Spinal cord (tissue), 10 donors: ENCODE measurements around the gene ARVCF. TPM values are rescaled to one million over a fixed set of nuclear protein-coding genes. Genes with fewer than 3 reads are reported as not detected.

Source experiments
- DNase-seq, 6 donors: peaks; one replicate each; pipeline versions ENCODE4 v3.0.0 to v3.0.0-alpha.2; 2013 to 2015; ENCODE audit warnings: low spot score in 6 of 6, low read depth in 4 of 6
- H3K27ac ChIP-seq: one replicate; pipeline ENCODE4 v1.5.1; 2013; ENCODE audit warnings: low read depth, low read length, control low read depth
- H3K27me3 ChIP-seq: one replicate; pipeline ENCODE4 v1.6.1; 2013; ENCODE audit warnings: low read length; ENCODE audit not compliant: control insufficient read depth, insufficient read depth
- H3K36me3 ChIP-seq: one replicate; pipeline ENCODE4 v1.6.1; 2013; ENCODE audit warnings: low read length; ENCODE audit not compliant: control insufficient read depth, insufficient read depth
- H3K4me1 ChIP-seq: one replicate; pipeline ENCODE4 v1.6.1; 2013; ENCODE audit warnings: low read length; ENCODE audit not compliant: control insufficient read depth, insufficient read depth
- H3K4me3 ChIP-seq: one replicate; pipeline ENCODE4 v1.5.1; 2013; ENCODE audit warnings: low read depth, low read length, control low read depth
- H3K9me3 ChIP-seq: one replicate; pipeline ENCODE4 v1.6.1; 2013; ENCODE audit warnings: low read length; ENCODE audit not compliant: control insufficient read depth, insufficient read depth
- WGBS: methylation state at CpG from one replicate; pipeline ENCODE4 v1.1.5; 2013; ENCODE audit warnings: missing lambda C conversion rate; ENCODE audit not compliant: insufficient coverage; 5-methylcytosine and 5-hydroxymethylcytosine counted together
- polyA plus RNA-seq, 2 donors: library from polyadenylated mRNA; unstranded; fragments of 120-200 nt; gene quantifications; one replicate each; pipeline ENCODE4 v1.2.1, GENCODE V29; 2013; ENCODE audit not compliant: insufficient read length in 2 of 2
- total RNA-seq, 2 donors: library from RNA; depleted of rRNA in 1 of 2; stranded (reverse); fragments of 120-200 nt in 1 of 2; fragments of >200 nt in 1 of 2; gene quantifications; one replicate each; pipeline versions ENCODE4 v1.2.3 to v1.2.4, GENCODE V29; 2013 to 2014
- donor health status: healthy.

The ARVCF gene
- total and polyA plus RNA-seq, 4 donors = 43.5 to 132 (median 84.2) TPM

DNA sequence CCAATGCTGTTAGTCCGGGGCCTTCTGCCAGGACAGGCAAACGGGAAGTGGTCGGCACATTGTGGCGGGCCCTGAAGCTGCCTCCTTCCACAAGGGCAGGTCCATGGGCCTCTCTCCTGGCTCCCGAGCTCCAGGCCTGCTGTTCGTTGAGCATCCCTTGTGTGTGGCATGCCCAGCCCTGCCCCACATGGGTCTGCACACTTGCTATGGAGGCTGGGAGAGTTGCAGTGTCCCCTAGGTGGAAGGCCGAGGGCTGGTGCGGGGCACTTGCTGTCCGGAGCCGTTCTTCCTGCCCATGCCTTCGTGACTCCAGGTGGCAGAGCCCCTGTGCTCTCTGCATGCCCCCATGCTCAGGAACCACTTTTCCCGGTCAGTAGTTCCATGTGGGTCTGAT, 37.4 kb upstream of the ARVCF start:
- WGBS = 90% methylated on average over 12 of the region's 12 CpGs
- no peaks in the 10 kb centered on the region for H3K9me3 ChIP-seq
- H3K27ac ChIP-seq = no peak overlapping the region
- H3K27me3 ChIP-seq = no peaks in the 10 kb centered on the region
- DNase-seq = no peak
- peaks cover 61% of the 10 kb centered on the region for H3K36me3 ChIP-seq
- H3K4me1 ChIP-seq = no peaks in the 10 kb centered on the region
- H3K4me3 ChIP-seq = no peak overlapping the region

DNA sequence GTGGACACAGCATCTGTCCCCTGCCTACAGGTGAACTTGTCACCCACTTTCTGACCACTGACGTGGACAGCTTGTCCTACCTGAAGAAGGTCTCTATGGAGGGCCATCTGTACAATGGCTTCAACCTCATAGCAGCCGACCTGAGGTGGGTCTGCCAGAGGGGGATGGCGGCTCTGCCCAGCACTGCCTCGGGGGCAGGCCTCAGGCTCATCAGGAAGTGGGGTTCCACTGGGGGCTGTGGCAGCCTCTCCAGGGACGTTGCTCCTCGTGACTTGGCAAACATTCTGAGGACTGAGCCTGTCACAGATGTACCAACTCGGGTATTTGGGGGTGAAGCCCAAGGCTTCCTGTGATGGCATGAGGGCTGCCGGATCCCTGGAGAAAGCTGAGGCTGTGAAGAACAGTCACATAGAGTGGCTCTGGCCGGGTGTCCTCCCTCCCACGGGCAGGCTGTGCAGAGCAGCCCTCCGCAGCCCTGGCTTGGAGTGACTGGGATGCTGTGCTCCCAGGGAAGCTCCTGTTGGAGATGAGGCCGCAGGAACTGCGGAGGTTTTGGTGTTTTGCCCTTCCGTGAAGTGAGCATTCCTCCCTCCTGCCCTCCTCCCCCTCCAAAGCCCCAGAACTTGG, 36.9 kb upstream of the ARVCF start:
- WGBS = 86% methylated on average over 11 of the region's 14 CpGs
- no peaks in the 10 kb centered on the region for H3K4me1 ChIP-seq
- DNase-seq = no peak
- no peaks in the 10 kb centered on the region for H3K9me3 ChIP-seq
- H3K27me3 ChIP-seq = no peaks in the 10 kb centered on the region
- no peak overlapping the region for H3K27ac ChIP-seq
- H3K4me3 ChIP-seq = no peak overlapping the region
- peaks cover 61% of the 10 kb centered on the region for H3K36me3 ChIP-seq

DNA sequence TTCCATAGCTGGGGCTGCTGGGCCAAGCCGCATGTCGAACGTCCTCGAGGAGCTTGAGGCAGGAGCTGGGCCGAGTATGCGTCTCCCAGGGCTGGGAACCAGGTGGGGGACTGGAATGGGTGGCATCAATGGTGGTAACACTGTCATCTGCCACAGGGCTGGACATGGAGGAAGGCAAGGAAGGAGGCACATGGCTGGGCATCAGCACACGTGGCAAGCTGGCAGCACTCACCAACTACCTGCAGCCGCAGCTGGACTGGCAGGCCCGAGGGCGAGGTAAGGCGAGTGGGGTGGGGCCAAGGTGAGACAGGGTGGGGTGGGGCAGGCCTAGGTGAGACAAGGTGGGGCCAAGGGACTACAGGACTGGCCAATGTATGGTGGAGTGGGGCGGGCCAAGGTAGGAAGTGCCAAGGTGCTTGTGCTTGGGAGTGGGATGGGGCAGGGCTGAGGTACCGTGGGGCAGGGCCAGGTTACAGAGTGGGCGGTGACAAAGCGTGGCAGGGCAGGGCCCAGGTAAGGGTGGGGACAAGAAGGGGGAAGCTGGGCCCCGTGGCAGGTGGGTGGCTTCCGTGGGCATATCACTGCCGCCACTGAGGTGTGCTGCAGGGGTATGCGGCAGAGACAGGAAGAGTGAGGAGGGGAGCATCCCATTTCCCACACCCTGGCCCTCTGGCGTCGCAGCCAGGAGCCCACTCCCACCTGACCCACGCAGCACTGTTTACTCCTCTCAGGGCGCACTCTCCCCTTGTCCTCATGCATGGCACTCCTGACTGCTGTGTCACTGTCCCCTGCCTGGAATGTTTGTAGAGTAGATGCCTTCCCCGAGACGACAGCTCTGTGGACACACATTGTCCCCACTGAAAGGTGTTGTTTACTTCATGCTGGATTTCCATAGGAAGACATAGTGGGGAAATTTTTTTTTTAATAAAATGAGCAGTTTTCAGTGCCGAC, 36.0 kb upstream of the ARVCF start:
- peaks cover 62% of the 10 kb centered on the region for H3K36me3 ChIP-seq
- no peaks in the 10 kb centered on the region for H3K9me3 ChIP-seq
- H3K27me3 ChIP-seq = no peaks in the 10 kb centered on the region
- no peak for DNase-seq
- H3K27ac ChIP-seq = no peak overlapping the region
- H3K4me1 ChIP-seq = no peaks in the 10 kb centered on the region
- no peak overlapping the region for H3K4me3 ChIP-seq
- 92% methylated on average over 19 of the region's 26 CpGs for WGBS

- Histone ChIP-seq H3K4me1 (no peaks in the 10 kb centered on the region), H3K4me3 (no peak overlapping the region), H3K9me3 (no peaks in the 10 kb centered on the region), H3K27ac (no peak overlapping the region), H3K27me3 (no peaks in the 10 kb centered on the region), H3K36me3 (peaks cover 57% of the 10 kb centered on the region)
- DNase-seq = no peak
- 97% methylated on average over 6 of the region's 6 CpGs for WGBS
These were observed 35.3 kb upstream of the ARVCF start for GRCh38 chr22:20051927-20052308.

- no peak for DNase-seq
- WGBS = no CpG with 5 or more reads among the region's 4 CpGs
- Histone ChIP-seq H3K36me3 (peaks cover 35% of the 10 kb centered on the region), H3K27me3 (no peaks in the 10 kb centered on the region), H3K4me3 (no peak overlapping the region), H3K4me1 (no peaks in the 10 kb centered on the region), H3K9me3 (no peaks in the 10 kb centered on the region), H3K27ac (no peak overlapping the region)
These were observed 30.1 kb upstream of the ARVCF start for GRCh38 chr22:20046730-20047129.

DNA sequence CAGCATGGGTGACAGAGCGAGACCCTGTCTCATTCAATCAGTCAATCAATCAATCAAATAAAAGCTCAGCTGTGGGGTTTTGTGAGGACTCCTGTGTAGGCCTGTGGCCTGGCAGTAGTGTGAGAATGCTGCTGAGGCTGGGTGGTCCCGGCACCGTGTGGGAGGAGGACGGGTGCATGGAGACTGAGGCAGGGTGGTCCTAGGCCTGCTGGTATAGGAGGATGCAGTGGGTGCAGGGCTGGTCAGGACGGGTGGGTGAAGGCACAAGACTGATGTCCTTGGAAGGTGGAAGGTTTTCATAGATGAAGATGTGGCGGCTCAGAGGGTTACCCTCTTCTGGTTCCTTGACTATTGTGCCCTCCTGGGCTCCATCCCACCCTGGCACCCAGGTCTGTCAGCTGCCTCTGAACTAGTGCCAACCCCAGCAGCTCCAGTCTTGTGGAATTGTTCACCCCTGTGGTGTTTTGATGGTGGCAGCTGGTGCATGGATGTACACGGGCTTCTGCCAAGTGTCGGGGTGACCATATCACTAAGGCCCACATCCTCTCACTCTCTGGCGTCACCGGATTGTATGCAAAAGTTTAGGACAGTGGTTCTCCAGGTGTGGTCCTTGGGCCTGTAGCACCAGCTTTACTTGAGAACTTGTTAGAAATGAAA, 28.0 kb upstream of the ARVCF start:
- Histone ChIP-seq H3K27me3 (no peaks in the 10 kb centered on the region), H3K27ac (no peak overlapping the region), H3K36me3 (peaks cover 40% of the 10 kb centered on the region), H3K4me1 (no peaks in the 10 kb centered on the region), H3K9me3 (no peaks in the 10 kb centered on the region), H3K4me3 (no peak overlapping the region)
- no peak for DNase-seq
- WGBS = 92% methylated on average over 6 of the region's 10 CpGs

GRCh38 chr22:20043997-20044342, 27.3 kb upstream of the ARVCF start:
- WGBS = 91% methylated on average over 7 of the region's 7 CpGs
- DNase-seq = no peak
- no peaks in the 10 kb centered on the region for H3K9me3 ChIP-seq
- no peak overlapping the region for H3K27ac ChIP-seq
- no peaks in the 10 kb centered on the region for H3K4me1 ChIP-seq
- H3K27me3 ChIP-seq = no peaks in the 10 kb centered on the region
- no peak overlapping the region for H3K4me3 ChIP-seq
- H3K36me3 ChIP-seq = peaks cover 42% of the 10 kb centered on the region

GRCh38 chr22:20043057-20043996, 26.7 kb upstream of the ARVCF start:
- H3K27me3 ChIP-seq = no peaks in the 10 kb centered on the region
- H3K9me3 ChIP-seq = no peaks in the 10 kb centered on the region
- peaks cover 45% of the 10 kb centered on the region for H3K36me3 ChIP-seq
- no peak overlapping the region for H3K27ac ChIP-seq
- WGBS = 87% methylated on average over 26 of the region's 26 CpGs
- DNase-seq = no peak
- no peak overlapping the region for H3K4me3 ChIP-seq
- H3K4me1 ChIP-seq = peaks cover 4% of the 10 kb centered on the region
